Lung (tissue), 12 donors: ENCODE measurements around the gene PIEZO1. TPM values are rescaled to one million over a fixed set of nuclear protein-coding genes. Genes with fewer than 3 reads are reported as not detected.

Source experiments
- ATAC-seq: fragments of 200-7000 bp; cut with Tn5 transposase; one replicate; pipeline ENCODE4 v1.9.1; 2020; ENCODE audit warnings: moderate number of reproducible peaks; ENCODE audit not compliant: insufficient read depth, low FRiP score
- DNase-seq, 3 donors: peaks; one replicate each; pipeline ENCODE4 v3.0.0-alpha.2; 2013 to 2017
- H3K27ac ChIP-seq, 2 donors: one replicate each; pipeline ENCODE4 v1.5.1; 2013; ENCODE audit warnings: mild to moderate bottlenecking in 2 of 2, moderate library complexity in 2 of 2, control low read depth in 1 of 2, inconsistent platforms in 1 of 2, low read depth in 1 of 2, low read length in 1 of 2
- H3K27me3 ChIP-seq, 3 donors: one replicate each; pipeline ENCODE4 v1.5.1; 2013; ENCODE audit warnings: low read length in 2 of 3; ENCODE audit not compliant: control insufficient read depth in 3 of 3, insufficient read depth in 3 of 3
- H3K36me3 ChIP-seq, 4 donors: one replicate each; pipeline ENCODE4 v1.5.1; 2013; ENCODE audit warnings: low read length in 4 of 4, mild to moderate bottlenecking in 1 of 4, moderate library complexity in 1 of 4; ENCODE audit not compliant: control insufficient read depth in 4 of 4, insufficient read depth in 4 of 4
- H3K4me1 ChIP-seq, 5 donors: one replicate each; pipeline ENCODE4 v1.5.1; 2013; ENCODE audit warnings: low read length in 5 of 5, mild to moderate bottlenecking in 2 of 5, moderate library complexity in 1 of 5; ENCODE audit not compliant: control insufficient read depth in 5 of 5, insufficient read depth in 5 of 5
- H3K4me3 ChIP-seq: one replicate; pipeline ENCODE4 v1.5.1; 2013; ENCODE audit warnings: mild to moderate bottlenecking, control low read depth, moderate library complexity
- H3K9ac ChIP-seq, 2 donors: one replicate each; pipeline ENCODE4 v1.5.1; 2013; ENCODE audit warnings: low read length in 2 of 2, control low read depth in 1 of 2; ENCODE audit not compliant: insufficient read depth in 1 of 2
- H3K9me3 ChIP-seq, 4 donors: one replicate each; pipeline ENCODE4 v1.5.1; 2013; ENCODE audit warnings: low read length in 3 of 4, mild to moderate bottlenecking in 1 of 4, moderate library complexity in 1 of 4; ENCODE audit not compliant: control insufficient read depth in 4 of 4, insufficient read depth in 3 of 4
- CTCF ChIP-seq: IDR thresholded peaks from 2 replicates; pipeline ENCODE4 v1.5.1; 2012; ENCODE audit warnings: mild to moderate bottlenecking; ENCODE audit errors: control extremely low read depth, extremely low read depth
- WGBS, 2 donors: extraction: QIAGEN DNeasy Blood & Tissue Kit; methylation state at CpG; one replicate each; pipeline ENCODE4 v1.1.7; 2013; 5-methylcytosine and 5-hydroxymethylcytosine counted together
- polyA plus RNA-seq, 2 donors: library from polyadenylated mRNA; stranded (reverse); fragments of 200-250 nt; gene quantifications; one replicate each; pipeline ENCODE4 v1.2.1, GENCODE V29; 2013
- total RNA-seq, 2 donors: library from RNA; depleted of rRNA in 1 of 2; stranded (reverse); fragments of >200 nt in 1 of 2; gene quantifications; one replicate each; pipeline ENCODE4 v1.2.1, GENCODE V29; 2014 to 2021
- donor health status: control.
- donor health status: control.
- donor health status: Bipolar disorder and iron deficiency.
- donor health status: healthy.
- donor health status: DM: yes; HTN: yes; CAD: no.

Gene PIEZO1
- total and polyA plus RNA-seq, 4 donors = 113 to 207 (median 190) TPM

- no peak for DNase-seq
- ATAC-seq = no peak
- Histone ChIP-seq H3K9me3 (peaks cover 0 to 2% (median 0%) of the 10 kb centered on the region in 4 donors), H3K36me3 (peaks cover 2 to 94% (median 29%) of the 10 kb centered on the region in 4 donors), H3K27ac (no peak overlapping the region), H3K4me1 (no peaks in the 10 kb centered on the region), H3K9ac (no peak overlapping the region), H3K27me3 (no peaks in the 10 kb centered on the region), H3K4me3 (no peak overlapping the region)
- no peak for TF ChIP-seq CTCF
- 91% methylated on average over 11 of the region's 11 CpGs for WGBS, 2 donors
These were observed 66.8 kb downstream of the PIEZO1 start for GRCh38 chr16:88718178-88718577.

- TF ChIP-seq CTCF = no peak
- Histone ChIP-seq H3K36me3 (peaks cover 2 to 80% (median 26%) of the 10 kb centered on the region in 4 donors), H3K9ac (no peak overlapping the region), H3K27me3 (no peaks in the 10 kb centered on the region), H3K27ac (no peak overlapping the region), H3K9me3 (no peaks in the 10 kb centered on the region), H3K4me1 (no peaks in the 10 kb centered on the region), H3K4me3 (no peak overlapping the region)
- DNase-seq (no peak), ATAC-seq (no peak)
- 96% methylated on average over 21 of the region's 21 CpGs for WGBS, 2 donors
These were observed 68.4 kb downstream of the PIEZO1 start for GRCh38 chr16:88716601-88717001.

GRCh38 chr16:88716201-88716600 is 68.8 kb downstream of the PIEZO1 start:
- peaks cover 2 to 76% (median 26%) of the 10 kb centered on the region in 4 donors for H3K36me3 ChIP-seq
- no peaks in the 10 kb centered on the region for H3K9me3 ChIP-seq
- no peak overlapping the region for H3K9ac ChIP-seq
- H3K27me3 ChIP-seq = no peaks in the 10 kb centered on the region
- 95 to 97% methylated on average over 15 of the region's 15 CpGs for WGBS, 2 donors
- ATAC-seq = no peak
- H3K27ac ChIP-seq = no peak overlapping the region
- TF ChIP-seq CTCF = no peak
- no peak overlapping the region for H3K4me3 ChIP-seq
- no peaks in the 10 kb centered on the region for H3K4me1 ChIP-seq
- no peak for DNase-seq
